Activated effector memory CD4-positive, alpha-beta T cell treated with Interleukin-2 at 50 U/mL for 16 hours (primary cell): ENCODE data around the gene FCHO1.

Source experiments
- DNase-seq: peaks from one replicate; pipeline ENCODE4 v3.0.0-alpha.2; 2020

FCHO1 gene

GRCh38 chr19:17737690-17738153, 13.6 kb upstream of the FCHO1 start:
- DNase-seq = no peak

DNA sequence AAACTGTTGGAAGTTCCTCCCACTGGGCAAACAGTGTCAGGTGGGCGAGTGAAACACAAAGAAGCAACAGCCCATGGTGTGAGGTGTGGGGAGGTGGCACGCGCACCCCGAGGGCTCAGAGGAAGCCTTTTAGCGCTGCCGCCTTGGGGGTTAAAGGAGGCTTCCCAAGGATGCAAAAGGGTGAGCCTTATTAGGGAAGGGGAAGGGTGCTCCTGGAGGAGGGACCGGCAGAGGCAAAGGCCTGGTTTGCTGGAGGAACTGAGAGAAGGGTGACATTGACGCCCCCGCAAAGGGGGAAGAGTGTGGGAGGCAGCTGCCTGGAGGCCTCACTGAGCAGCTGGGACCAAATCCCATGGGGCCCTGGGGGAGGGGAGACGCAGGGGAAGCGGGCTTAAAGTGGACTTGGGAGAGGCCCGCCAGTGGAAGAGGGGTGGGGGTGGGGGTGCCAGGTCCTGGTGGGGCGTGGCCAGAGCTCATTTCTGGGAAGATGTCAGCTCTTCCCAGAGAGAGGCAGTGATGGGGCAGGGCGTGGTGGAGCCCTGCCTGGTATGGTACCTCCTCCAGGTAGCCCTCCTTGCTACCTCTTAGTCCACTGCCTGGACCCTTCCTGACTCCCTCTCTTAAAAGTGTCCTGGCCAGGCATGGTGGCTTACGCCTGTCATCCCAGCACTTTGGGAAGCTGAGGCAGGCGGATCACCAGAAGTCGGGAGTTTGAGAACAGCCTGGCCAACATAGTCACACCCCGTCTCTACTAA, 12.0 kb upstream of the FCHO1 start:
- no peak for DNase-seq

- DNase-seq = no peak
Observed at GRCh38 chr19:17741456-17741855, 9.8 kb upstream of the FCHO1 start.

DNA sequence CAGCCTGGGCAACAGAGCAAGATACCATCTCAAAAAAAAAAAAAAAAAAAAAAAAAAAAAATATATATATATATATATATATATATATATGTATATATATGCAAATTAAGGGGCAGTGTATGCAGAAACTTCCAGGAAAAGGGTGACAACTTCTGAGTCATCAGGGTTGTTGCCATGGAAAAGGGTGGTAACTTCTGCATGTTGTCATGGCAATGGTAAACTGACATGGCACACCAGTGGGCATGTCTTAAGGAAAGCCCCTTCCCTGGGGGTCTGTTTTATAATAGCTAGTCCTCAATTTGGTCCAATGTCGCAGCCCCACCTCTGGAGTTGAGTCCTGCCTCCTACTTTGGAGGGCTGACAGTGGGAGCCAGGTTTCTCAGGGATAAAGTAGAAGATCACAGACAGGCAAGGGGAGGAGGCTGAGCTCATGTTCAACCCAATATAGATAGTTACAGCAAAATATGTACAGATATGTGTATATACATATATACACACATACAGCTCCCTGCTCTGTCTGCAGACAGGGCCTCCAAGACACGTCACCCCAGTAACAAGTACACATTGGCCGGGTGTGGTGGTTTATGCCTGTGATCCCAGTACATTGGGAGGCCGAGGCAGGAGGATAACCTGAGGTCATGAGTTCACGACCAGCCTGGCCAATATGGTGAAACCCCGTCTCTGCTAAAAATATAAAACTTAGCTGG, 7.2 kb upstream of the FCHO1 start:
- no peak for DNase-seq

- peak; percentile 89 for DNase-seq
Observed at GRCh38 chr19:17747205-17748098, 3.8 kb upstream of the FCHO1 start.

DNA sequence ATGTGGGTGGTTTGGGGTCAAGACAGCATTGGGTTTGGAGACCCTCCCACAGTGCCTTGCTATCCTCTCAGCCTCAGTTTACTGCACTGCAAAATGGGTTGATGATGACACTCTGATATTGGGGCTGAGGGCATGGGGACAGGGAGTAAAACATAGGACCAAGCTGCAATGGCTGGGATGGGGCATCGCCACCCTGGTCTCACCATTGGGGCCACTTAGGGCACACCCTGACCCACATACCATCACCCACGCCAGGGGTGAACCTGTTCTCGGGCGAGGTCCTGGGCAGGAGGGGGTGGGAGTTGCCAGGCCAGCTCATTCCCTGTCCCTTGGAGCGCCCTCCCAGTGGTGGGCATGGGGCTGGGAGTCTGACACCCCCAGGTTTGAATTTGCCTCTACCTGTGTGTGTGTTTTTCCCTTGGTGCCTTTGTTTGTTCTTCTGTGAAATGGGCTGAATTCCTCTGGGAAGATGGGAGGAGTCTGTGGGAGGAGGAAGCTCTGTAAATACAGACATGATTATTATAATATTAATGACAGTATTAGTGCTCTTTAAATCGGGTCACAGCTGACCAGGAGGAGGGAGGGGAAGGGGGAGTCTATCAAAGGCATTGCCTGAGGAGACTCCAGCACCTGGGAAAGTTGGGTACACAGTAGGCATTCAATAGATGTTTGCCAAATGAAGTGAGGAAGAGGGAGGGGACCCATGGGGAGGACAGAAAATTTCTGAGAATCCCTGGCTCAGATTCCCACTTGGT, 2.2 kb upstream of the FCHO1 start:
- DNase-seq = no peak

GRCh38 chr19:17749912-17750317, 1.4 kb upstream of the FCHO1 start:
- no peak for DNase-seq

- DNase-seq = no peak
Observed at GRCh38 chr19:17751912-17752273, 616 bp downstream of the FCHO1 start.

DNA sequence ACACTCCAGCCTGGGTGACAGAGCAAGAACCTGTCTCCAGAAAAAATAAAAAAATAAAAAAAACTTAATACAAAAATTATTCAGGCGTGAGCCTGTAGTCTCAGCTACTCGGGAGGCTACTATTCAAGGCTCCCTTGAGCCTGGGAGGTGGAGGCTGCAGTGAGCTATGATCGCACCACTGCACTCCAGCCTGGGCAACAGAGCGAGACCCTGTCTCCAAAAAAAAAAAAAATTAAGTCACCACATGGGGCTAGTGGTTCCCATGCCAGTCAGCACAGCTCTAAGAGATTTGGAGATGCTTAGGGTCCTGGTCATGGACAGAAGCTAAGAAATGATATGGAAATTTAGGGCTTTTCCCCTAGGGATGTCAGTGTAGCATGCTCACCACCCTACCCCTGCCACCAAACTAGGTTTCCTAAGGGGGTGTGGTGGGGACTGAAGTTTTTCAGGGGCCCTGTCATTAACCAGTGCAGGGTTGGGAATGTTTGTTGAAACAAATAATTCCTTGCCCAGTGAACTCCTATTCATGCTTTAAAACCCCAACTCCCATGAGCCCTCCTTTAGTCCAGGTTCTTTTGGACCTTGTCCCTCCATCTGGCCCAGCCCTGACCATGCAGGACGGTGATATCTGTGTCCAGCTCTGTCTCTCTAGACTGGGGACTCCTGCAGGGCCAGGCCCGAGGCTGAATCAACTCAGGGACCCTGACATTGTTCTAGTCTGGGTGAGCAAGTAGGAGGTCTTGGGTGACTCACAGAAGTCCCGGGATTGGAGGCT, 1.8 kb downstream of the FCHO1 start:
- no peak for DNase-seq

- DNase-seq = no peak
Observed at GRCh38 chr19:17753976-17754375, 2.7 kb downstream of the FCHO1 start.

GRCh38 chr19:17754634-17755442, 3.6 kb downstream of the FCHO1 start:
- DNase-seq = no peak

GRCh38 chr19:17755443-17755890, 4.2 kb downstream of the FCHO1 start:
- no peak for DNase-seq

- DNase-seq = no peak
Observed at GRCh38 chr19:17755977-17756670, 4.8 kb downstream of the FCHO1 start.

- DNase-seq = no peak
Observed at GRCh38 chr19:17757125-17757524, 5.8 kb downstream of the FCHO1 start.

GRCh38 chr19:17758515-17758914, 7.2 kb downstream of the FCHO1 start:
- no peak for DNase-seq

GRCh38 chr19:17761148-17761547, 9.9 kb downstream of the FCHO1 start:
- DNase-seq = no peak

GRCh38 chr19:17762505-17763229, 11.4 kb downstream of the FCHO1 start:
- no peak for DNase-seq

DNA sequence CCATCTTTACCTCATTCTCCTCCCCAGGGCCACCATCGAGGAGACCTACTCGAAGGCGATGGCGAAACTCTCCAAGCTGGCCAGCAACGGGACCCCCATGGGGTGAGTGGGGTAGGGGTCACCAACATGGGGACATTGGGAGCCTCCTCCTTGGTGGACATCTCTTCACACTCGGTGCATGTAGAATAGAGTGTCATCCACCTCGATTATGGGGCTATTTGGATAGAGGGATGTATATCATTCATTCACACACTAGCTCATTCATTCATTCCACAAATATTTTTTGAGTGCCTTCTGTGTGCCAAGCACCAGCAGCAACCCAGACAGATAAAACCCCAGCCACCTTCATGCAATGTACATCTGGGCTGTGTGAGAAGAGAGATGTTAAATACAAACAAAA, 13.1 kb downstream of the FCHO1 start:
- no peak for DNase-seq

- DNase-seq = no peak
Observed at GRCh38 chr19:17765069-17765618, 13.9 kb downstream of the FCHO1 start.
